ENCODE measurements around the gene CTDSP2.

Gene CTDSP2

GRCh38 chr12:57813111-57813970 lies 33.2 kb downstream of the CTDSP2 start:
- DNase-seq = no peak

GRCh38 chr12:57811028-57811755 lies 35.3 kb downstream of the CTDSP2 start:
- no peak for DNase-seq

- DNase-seq = no peak
Measured at GRCh38 chr12:57810450-57810849, 36.1 kb downstream of the CTDSP2 start.

GRCh38 chr12:57809425-57809824 lies 37.1 kb downstream of the CTDSP2 start:
- DNase-seq = no peak

GRCh38 chr12:57808351-57808750 lies 38.2 kb downstream of the CTDSP2 start:
- no peak for DNase-seq

- DNase-seq = no peak
Measured at GRCh38 chr12:57807285-57807684, 39.2 kb downstream of the CTDSP2 start.

GRCh38 chr12:57806677-57807076 lies 39.9 kb downstream of the CTDSP2 start:
- no peak for DNase-seq

GRCh38 chr12:57803319-57803893 lies 43.1 kb downstream of the CTDSP2 start:
- peak; percentile 23 for DNase-seq

GRCh38 chr12:57802607-57803006 lies 43.9 kb downstream of the CTDSP2 start:
- DNase-seq = no peak

- no peak for DNase-seq
Measured at GRCh38 chr12:57800965-57801364, 45.6 kb downstream of the CTDSP2 start.

GRCh38 chr12:57797933-57798332 lies 48.6 kb downstream of the CTDSP2 start:
- DNase-seq = no peak

GRCh38 chr12:57796996-57797395 lies 49.5 kb downstream of the CTDSP2 start:
- DNase-seq = no peak

- no peak for DNase-seq
Measured at GRCh38 chr12:57795354-57795753, 51.2 kb downstream of the CTDSP2 start.

- DNase-seq = no peak
Measured at GRCh38 chr12:57793920-57794319, 52.6 kb downstream of the CTDSP2 start.

- DNase-seq = no peak
Measured at GRCh38 chr12:57783861-57784260, 62.7 kb downstream of the CTDSP2 start.

GRCh38 chr12:57783466-57783801 lies 63.1 kb downstream of the CTDSP2 start:
- DNase-seq = no peak

- DNase-seq = peak; percentile 99
Measured at GRCh38 chr12:57782608-57783465, 63.7 kb downstream of the CTDSP2 start, which contains the start of gene TSFM. TSS of gene TSFM (plus strand) at chr12:57782787. CDS start at chr12:57782802, 15 bp downstream.

GRCh38 chr12:57782243-57782607 lies 64.3 kb downstream of the CTDSP2 start:
- no peak for DNase-seq

- no peak for DNase-seq
Measured at GRCh38 chr12:57781801-57782200, 64.7 kb downstream of the CTDSP2 start.

GRCh38 chr12:57781244-57781643 lies 65.3 kb downstream of the CTDSP2 start:
- no peak for DNase-seq

GRCh38 chr12:57780284-57780897 lies 66.1 kb downstream of the CTDSP2 start:
- DNase-seq = no peak

- no peak for DNase-seq
Measured at GRCh38 chr12:57779736-57780135, 66.8 kb downstream of the CTDSP2 start.
